Smooth muscle cell (in vitro differentiated cells): ENCODE measurements around the gene RNF186. TPM values are rescaled to one million over a fixed set of nuclear protein-coding genes. Genes with fewer than 3 reads are reported as not detected.

Experiments used
- DNase-seq: peaks from one replicate; lab custom pipeline; 2025; ENCODE audit not compliant: unreplicated experiment; lab: John Stamatoyannopoulos, UW
- H2AFZ ChIP-seq: fragments of 200-600 bp; sonication (generic); 2 replicates; pipeline ENCODE4 v1.6.0; 2016; ENCODE audit warnings: antibody characterized with exemption, low read depth, mild to moderate bottlenecking
- H3F3A ChIP-seq: fragments of 200-600 bp; sonication (generic); 2 replicates; pipeline ENCODE4 v1.6.0; 2017; ENCODE audit warnings: antibody characterized with exemption, low read depth
- H3K27ac ChIP-seq: fragments of 200-600 bp; sonication (generic); 2 replicates; pipeline ENCODE4 v1.5.1; 2016; ENCODE audit warnings: low read depth, mild to moderate bottlenecking
- H3K27me3 ChIP-seq: fragments of 200-600 bp; sonication (generic); 2 replicates; pipeline ENCODE4 v1.6.1; 2016; ENCODE audit warnings: low read depth, mild to moderate bottlenecking
- H3K36me3 ChIP-seq: fragments of 200-600 bp; sonication (generic); 2 replicates; pipeline ENCODE4 v1.5.1; 2016; ENCODE audit warnings: low read depth
- H3K4me1 ChIP-seq: fragments of 200-600 bp; sonication (generic); 2 replicates; pipeline ENCODE4 v1.5.1; 2016; ENCODE audit warnings: low read depth
- H3K4me2 ChIP-seq: fragments of 200-600 bp; sonication (generic); 2 replicates; pipeline ENCODE4 v1.6.0; 2016; ENCODE audit warnings: mild to moderate bottlenecking
- H3K4me3 ChIP-seq: fragments of 200-600 bp; sonication (generic); 2 replicates; pipeline ENCODE4 v1.5.1; 2016; ENCODE audit warnings: mild to moderate bottlenecking
- H3K79me2 ChIP-seq: fragments of 200-600 bp; sonication (generic); 2 replicates; pipeline ENCODE4 v1.6.0; 2016; ENCODE audit warnings: low read depth, mild to moderate bottlenecking
- H3K9ac ChIP-seq: fragments of 200-600 bp; sonication (generic); 2 replicates; pipeline ENCODE4 v1.6.0; 2016; ENCODE audit warnings: low read depth
- H3K9me3 ChIP-seq: fragments of 200-600 bp; sonication (generic); replicated peaks from 2 replicates; pipeline ENCODE4 v1.5.1; 2016; ENCODE audit warnings: low read depth
- H4K20me1 ChIP-seq: fragments of 200-600 bp; sonication (generic); 2 replicates; pipeline ENCODE4 v1.6.0; 2016; ENCODE audit warnings: low read depth
- WGBS: methylation state at CpG from one replicate; pipeline ENCODE4 v1.1.7; 2016; ENCODE audit warnings: low lambda C conversion rate; 5-methylcytosine and 5-hydroxymethylcytosine counted together
- polyA plus RNA-seq: library from polyadenylated mRNA; unstranded; fragments of >200 nt; fragmentation: Nextera tagmentation; extraction: Ambion mirVana; gene quantifications from 2 replicates; pipeline ENCODE4 v1.2.1, GENCODE V29; 2016
- total RNA-seq: library from RNA; depleted of rRNA; stranded (reverse); fragments of >200 nt; gene quantifications from 2 replicates; pipeline ENCODE4 v1.2.3, GENCODE V29; 2014
- TF ChIP-seq, protein P1 (sequence below): fragments of 200-600 bp; sonication (generic); IDR thresholded peaks from 2 replicates; pipeline ENCODE4 v1.5.1; 2017; ENCODE audit warnings: borderline replicate concordance, mild to moderate bottlenecking, antibody characterized with exemption; ENCODE audit not compliant: insufficient read depth, poor library complexity, severe bottlenecking

RNF186 gene
- total and polyA plus RNA-seq, 2 experiments from 2014 or later = not detected

DNA sequence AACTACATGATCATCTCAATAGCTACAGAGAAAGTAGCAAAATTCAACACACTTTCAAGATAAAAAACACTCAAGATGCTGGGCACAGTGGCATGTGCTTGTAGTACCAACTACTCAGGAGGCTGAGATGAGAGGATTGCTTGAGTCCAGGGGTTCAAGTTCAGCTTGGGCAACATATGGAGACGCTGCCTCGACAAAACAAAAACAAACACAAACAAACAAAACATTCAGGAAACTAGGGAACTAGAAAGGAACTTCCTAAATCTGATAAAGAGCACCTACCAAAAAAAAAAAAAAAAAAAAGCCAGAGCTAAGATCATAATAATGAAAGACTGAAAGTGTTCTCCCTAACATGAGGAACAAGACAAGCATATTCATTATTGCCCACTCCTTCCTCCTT, 22.8 kb upstream of the RNF186 start:
- 83% methylated on average over 2 of the region's 2 CpGs for WGBS
- DNase-seq = no peak
- no peak overlapping the region for H3K9ac ChIP-seq
- H3K4me1 ChIP-seq = no peaks in the 10 kb centered on the region
- no peak overlapping the region for H3K27ac ChIP-seq
- TF ChIP-seq, protein P1, sequence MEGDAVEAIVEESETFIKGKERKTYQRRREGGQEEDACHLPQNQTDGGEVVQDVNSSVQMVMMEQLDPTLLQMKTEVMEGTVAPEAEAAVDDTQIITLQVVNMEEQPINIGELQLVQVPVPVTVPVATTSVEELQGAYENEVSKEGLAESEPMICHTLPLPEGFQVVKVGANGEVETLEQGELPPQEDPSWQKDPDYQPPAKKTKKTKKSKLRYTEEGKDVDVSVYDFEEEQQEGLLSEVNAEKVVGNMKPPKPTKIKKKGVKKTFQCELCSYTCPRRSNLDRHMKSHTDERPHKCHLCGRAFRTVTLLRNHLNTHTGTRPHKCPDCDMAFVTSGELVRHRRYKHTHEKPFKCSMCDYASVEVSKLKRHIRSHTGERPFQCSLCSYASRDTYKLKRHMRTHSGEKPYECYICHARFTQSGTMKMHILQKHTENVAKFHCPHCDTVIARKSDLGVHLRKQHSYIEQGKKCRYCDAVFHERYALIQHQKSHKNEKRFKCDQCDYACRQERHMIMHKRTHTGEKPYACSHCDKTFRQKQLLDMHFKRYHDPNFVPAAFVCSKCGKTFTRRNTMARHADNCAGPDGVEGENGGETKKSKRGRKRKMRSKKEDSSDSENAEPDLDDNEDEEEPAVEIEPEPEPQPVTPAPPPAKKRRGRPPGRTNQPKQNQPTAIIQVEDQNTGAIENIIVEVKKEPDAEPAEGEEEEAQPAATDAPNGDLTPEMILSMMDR = no peak
- no peaks in the 10 kb centered on the region for H3K9me3 ChIP-seq
- H4K20me1 ChIP-seq = no peaks in the 10 kb centered on the region
- H3K4me3 ChIP-seq = no peak overlapping the region
- H3K4me2 ChIP-seq = no peak overlapping the region
- no peaks in the 10 kb centered on the region for H3F3A ChIP-seq
- H3K79me2 ChIP-seq = no peaks in the 10 kb centered on the region
- no peaks in the 10 kb centered on the region for H3K36me3 ChIP-seq
- no peaks in the 10 kb centered on the region for H3K27me3 ChIP-seq
- H2AFZ ChIP-seq = no peak overlapping the region

DNA sequence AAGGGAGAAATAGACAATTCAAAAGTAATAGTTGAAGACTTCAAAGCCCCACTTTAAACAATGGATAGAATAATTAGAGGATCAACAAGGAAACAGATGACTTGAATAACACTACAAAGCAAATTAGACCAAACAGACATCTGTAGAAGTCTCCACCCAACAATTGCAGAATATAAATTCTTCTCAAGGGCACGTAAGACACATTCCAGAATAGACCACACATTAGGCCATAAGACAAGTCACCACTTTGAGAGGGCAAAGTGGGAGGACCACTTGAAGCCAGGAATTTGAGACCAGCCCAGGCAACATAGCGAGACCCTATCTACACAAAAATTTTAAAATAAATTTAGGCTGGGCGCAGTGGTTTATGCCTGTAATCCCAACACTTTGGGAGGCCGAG, 20.5 kb upstream of the RNF186 start:
- Histone ChIP-seq H3K27ac (no peak overlapping the region), H3K4me3 (no peak overlapping the region), H3K27me3 (no peaks in the 10 kb centered on the region), H3K9me3 (no peaks in the 10 kb centered on the region), H3K36me3 (no peaks in the 10 kb centered on the region), H3K9ac (no peak overlapping the region), H3K79me2 (no peaks in the 10 kb centered on the region), H3K4me2 (no peak overlapping the region), H2AFZ (no peak overlapping the region), H4K20me1 (no peaks in the 10 kb centered on the region), H3K4me1 (no peaks in the 10 kb centered on the region), H3F3A (no peaks in the 10 kb centered on the region)
- WGBS = 87% methylated on average over 4 of the region's 4 CpGs
- DNase-seq = no peak
- TF ChIP-seq, protein P1 = no peak

DNA sequence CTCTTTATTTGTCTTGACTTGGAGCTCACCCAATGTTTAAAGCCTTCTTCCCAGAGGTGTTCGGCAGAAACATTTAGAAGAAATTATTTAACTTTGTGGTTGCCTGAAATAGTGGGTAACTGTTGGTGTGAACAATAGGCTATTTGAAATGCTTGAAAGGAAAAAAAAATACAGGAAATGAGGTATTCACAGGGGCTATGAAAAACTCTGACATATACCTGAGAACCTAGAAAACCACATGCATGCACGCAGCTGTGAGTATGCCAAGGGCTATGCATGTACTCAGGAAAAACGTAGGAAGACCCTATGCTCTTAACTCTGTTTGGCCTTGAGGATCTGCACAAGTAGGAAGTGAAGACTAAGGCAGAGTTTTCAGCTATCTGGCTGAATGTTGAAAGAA, 16.4 kb upstream of the RNF186 start:
- Histone ChIP-seq H2AFZ (no peak overlapping the region), H3K36me3 (no peaks in the 10 kb centered on the region)
- WGBS = 85% methylated on average over 3 of the region's 3 CpGs

DNA sequence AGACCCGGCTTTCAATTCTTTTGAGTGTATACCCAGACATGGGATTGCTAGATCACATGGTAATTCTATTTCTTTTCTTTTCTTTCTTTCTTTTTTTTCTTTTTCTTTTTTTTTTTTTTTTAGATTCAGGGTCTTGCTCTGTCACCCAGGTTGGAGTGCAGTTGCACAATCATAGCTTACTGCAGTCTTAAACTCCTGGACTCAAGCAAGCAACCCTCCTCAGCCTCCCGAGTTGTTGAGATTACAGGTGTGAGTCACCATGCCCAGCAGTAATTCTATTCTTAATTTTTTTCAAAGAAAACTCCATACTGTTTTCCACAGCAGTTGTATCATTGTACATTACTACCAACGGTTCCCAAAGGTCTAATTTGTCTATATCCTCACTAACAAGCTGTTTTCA, 13.5 kb upstream of the RNF186 start:
- TF ChIP-seq, protein P1 = no peak
- no peaks in the 10 kb centered on the region for H3K36me3 ChIP-seq
- H4K20me1 ChIP-seq = no peaks in the 10 kb centered on the region
- H3F3A ChIP-seq = no peaks in the 10 kb centered on the region
- H3K4me2 ChIP-seq = no peak overlapping the region
- no peak overlapping the region for H2AFZ ChIP-seq
- WGBS = 75% methylated on average over 3 of the region's 3 CpGs
- H3K4me1 ChIP-seq = no peaks in the 10 kb centered on the region
- no peak overlapping the region for H3K4me3 ChIP-seq
- H3K9ac ChIP-seq = no peak overlapping the region
- no peak overlapping the region for H3K27ac ChIP-seq
- no peaks in the 10 kb centered on the region for H3K27me3 ChIP-seq
- H3K79me2 ChIP-seq = no peaks in the 10 kb centered on the region
- no peaks in the 10 kb centered on the region for H3K9me3 ChIP-seq
- DNase-seq = no peak

More for the DNA sequence above, 16.4 kb upstream of the RNF186 start:
- H3F3A ChIP-seq = no peaks in the 10 kb centered on the region
- H3K9me3 ChIP-seq = no peaks in the 10 kb centered on the region
- H3K4me1 ChIP-seq = no peaks in the 10 kb centered on the region
- H4K20me1 ChIP-seq = no peaks in the 10 kb centered on the region
- no peak overlapping the region for H3K4me2 ChIP-seq
- H3K27me3 ChIP-seq = no peaks in the 10 kb centered on the region
- TF ChIP-seq, protein P1 = no peak
- no peak overlapping the region for H3K4me3 ChIP-seq
- no peak overlapping the region for H3K9ac ChIP-seq
- DNase-seq = no peak
- no peak overlapping the region for H3K27ac ChIP-seq
- no peaks in the 10 kb centered on the region for H3K79me2 ChIP-seq
